Tibial nerve (tissue), 4 donors: ENCODE data around the gene GEMIN5.

Experiments used
- EP300 ChIP-seq, 2 donors: sonication (generic); formaldehyde crosslinking; IDR thresholded peaks; one replicate each; pipeline ENCODE4 v1.6.1; 2017; ENCODE audit warnings: antibody characterized with exemption in 2 of 2, mild to moderate bottlenecking in 1 of 2
- POLR2A ChIP-seq, 2 donors: fragments of 450-650 bp; IDR thresholded peaks; one replicate each; pipeline ENCODE4 v1.6.1; 2017; ENCODE audit warnings: antibody characterized with exemption in 2 of 2, mild to moderate bottlenecking in 2 of 2, moderate library complexity in 2 of 2
- TF ChIP-seq, protein P1 (sequence below), 5 experiments: fragments of 200-600 bp in 3 of 5; fragments of 450-650 bp in 2 of 5; sonication (generic) in 3 of 5; IDR thresholded peaks; one replicate each; pipeline ENCODE4 v1.5.1; 2016 to 2019; ENCODE audit warnings: antibody characterized with exemption in 5 of 5, mild to moderate bottlenecking in 3 of 5, moderate library complexity in 2 of 5

DNA sequence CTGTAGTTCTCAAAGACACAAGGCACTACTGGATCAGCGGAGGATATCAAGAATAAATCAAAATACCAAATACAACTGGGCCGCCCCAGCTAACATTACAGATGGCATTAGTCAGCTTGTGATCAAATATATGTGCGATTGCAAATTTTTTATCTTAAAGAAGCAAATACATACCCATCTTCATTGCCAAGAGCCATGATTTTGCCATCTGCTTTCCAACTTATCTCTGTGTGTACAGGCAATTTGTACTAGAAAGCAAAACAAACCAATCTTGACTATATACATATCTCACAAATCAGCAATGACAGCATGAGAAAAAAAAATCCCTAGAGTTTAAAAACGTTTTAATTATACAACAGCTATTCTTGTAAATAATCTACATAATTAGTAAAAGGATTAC, 20.3 kb downstream of the GEMIN5 start:
- TF ChIP-seq, protein P1, sequence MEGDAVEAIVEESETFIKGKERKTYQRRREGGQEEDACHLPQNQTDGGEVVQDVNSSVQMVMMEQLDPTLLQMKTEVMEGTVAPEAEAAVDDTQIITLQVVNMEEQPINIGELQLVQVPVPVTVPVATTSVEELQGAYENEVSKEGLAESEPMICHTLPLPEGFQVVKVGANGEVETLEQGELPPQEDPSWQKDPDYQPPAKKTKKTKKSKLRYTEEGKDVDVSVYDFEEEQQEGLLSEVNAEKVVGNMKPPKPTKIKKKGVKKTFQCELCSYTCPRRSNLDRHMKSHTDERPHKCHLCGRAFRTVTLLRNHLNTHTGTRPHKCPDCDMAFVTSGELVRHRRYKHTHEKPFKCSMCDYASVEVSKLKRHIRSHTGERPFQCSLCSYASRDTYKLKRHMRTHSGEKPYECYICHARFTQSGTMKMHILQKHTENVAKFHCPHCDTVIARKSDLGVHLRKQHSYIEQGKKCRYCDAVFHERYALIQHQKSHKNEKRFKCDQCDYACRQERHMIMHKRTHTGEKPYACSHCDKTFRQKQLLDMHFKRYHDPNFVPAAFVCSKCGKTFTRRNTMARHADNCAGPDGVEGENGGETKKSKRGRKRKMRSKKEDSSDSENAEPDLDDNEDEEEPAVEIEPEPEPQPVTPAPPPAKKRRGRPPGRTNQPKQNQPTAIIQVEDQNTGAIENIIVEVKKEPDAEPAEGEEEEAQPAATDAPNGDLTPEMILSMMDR (IDR thresholded peaks at IDR 0.05), result no peak
- TF ChIP-seq EP300 (IDR thresholded peaks at IDR 0.05), result no peak
- TF ChIP-seq POLR2A (IDR thresholded peaks at IDR 0.05), result no peak
